Measurements from ENCODE around the gene CAMSAP1.

The CAMSAP1 gene

DNA sequence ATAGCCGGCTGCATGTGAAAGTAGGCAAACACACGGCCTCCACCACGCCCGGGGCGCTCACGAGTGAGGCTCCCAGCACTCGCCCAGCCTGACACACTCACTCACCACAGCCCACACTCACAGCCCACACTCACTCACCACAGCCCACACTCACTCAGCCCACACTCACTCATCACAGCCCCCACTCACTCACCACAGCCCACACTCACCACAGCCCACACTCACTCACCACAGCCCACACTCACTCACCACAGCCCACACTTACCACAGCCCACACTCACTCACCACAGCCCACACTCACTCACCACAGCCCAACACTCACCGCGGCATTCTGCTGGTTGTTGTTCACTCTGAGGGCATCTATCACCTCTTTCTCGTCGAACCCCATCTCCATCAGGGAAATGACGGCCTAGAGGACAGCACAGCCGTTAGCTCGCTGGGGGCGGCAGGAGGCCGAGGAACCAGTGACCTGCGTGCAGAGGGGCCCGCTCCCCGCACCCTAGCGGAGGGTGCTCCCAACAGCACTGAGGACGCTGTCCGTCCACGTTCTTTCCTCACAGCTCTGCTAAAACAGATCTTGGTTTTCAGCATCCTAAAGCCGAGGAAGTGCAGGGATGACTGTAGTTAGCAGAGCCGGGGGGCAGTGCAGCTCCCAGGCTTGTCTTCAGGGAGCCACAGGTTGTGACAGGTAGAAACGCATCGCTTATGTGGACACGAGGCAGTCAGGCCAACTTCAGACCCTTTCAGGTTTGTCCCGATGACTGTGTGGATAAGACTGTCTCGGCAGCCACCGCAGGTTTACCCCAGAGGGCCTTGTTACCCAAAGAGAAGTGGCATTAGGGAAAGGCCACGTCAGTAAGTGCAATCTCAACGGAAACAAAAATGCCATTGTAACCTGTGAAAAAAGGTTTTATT lies 32.3 kb upstream of the CAMSAP1 start:
- DNase-seq, result no peak

DNA sequence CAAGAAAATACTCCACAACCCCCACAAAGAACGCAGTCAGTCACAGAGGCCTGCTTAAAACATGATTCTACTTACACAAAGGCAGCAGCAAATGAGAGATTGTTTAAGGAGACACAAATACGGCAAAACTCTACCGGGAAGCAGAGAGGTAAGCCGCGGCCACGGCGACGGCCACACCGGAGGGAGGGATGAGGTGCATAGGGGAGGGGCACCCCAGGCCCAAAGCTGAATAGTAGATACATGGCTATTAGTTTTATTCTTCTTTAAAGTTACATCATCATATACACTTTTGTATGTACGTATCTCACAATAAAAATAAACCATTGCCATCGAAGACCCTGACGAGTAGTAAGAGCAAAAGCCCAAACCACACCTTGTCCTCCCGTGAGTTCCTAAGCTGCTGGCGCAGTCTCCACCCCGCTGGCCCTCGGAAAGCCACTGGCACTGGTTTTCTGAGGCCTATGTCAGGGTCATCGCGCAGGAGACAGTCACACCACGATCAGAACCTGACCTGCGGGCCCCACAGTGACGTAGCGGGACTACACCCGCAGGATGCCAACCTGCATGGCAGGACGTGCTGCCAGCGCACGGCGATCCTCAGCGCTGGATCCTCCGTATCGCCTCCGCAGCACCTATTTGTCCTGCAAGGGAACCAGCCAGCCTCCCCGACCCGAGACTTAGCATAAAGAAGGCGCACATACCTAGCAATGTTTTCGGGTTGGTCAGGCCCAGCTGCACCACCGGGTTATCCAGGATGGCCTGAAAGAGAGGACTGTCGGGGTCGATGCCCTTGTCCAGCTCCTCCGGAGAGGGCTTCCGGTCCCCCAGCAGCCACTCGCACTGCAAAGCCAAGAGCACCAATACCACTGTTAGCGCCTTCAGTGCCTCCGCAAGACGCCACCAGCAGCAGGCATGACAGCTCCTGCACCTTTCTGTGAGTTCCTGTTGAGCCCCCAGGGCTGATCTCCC lies 30.5 kb upstream of the CAMSAP1 start:
- DNase-seq, result no peak

DNA sequence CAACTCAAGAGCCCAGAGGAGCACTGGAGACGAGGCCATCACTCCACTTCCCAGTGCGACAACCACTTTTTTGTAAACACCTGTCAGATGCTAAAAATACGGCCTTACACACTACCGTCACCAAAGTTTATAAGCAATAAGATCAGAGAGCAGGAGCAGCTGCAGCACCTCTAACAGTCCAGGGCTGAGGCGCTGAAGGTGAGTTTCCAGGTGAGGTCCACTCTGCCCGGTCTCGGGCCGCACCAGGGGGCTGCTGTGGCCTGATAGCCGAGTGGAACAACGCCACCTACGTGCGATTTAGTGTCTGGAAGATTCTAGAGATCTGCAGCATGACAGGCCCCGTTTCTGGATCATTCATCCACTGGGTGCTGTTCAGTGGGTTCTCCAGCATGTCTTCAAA lies 25.8 kb upstream of the CAMSAP1 start:
- DNase-seq, result no peak

DNA sequence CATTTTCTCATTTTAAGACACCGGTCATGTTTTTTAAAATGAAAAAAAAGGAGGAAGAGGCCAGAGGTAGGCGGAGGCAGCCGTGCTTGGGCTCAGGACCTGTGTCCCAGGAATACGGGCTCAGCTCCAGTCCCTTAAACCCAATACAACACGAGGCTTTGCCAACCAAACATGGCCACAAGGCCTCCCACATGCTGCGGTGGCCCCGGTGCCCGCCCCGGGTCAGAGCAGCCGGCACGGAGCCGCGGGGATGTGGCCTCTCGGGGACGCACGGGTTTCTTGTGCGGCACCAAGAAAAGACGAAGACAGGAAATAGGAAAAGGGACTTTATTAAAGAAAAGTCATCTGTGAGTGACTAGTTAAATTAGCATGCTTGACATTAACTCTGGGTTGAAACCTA lies 25.3 kb upstream of the CAMSAP1 start:
- no peak for DNase-seq

DNA sequence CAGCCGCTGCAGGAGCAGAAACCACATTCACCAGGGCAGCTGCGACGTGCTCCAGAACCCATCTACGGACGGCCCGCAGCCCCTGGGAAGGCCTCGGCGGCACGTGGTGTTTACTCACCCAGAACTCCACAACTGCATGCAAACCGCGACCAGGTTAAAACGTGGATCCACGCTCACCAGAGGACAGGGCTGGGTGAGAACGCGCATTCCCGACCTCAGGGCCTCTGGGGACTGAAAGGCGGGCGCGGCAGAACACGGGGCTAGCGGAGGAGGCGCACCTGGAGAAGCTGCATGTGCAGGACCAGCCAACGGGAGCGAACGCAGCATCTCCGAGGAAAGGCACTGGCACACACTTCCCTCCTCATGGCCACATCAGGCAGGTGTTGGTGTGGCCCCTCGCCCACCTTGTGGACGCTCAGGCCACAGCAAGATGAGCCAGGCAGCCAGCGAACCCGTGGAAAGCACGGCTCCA lies 24.0 kb upstream of the CAMSAP1 start:
- DNase-seq, result no peak

DNA sequence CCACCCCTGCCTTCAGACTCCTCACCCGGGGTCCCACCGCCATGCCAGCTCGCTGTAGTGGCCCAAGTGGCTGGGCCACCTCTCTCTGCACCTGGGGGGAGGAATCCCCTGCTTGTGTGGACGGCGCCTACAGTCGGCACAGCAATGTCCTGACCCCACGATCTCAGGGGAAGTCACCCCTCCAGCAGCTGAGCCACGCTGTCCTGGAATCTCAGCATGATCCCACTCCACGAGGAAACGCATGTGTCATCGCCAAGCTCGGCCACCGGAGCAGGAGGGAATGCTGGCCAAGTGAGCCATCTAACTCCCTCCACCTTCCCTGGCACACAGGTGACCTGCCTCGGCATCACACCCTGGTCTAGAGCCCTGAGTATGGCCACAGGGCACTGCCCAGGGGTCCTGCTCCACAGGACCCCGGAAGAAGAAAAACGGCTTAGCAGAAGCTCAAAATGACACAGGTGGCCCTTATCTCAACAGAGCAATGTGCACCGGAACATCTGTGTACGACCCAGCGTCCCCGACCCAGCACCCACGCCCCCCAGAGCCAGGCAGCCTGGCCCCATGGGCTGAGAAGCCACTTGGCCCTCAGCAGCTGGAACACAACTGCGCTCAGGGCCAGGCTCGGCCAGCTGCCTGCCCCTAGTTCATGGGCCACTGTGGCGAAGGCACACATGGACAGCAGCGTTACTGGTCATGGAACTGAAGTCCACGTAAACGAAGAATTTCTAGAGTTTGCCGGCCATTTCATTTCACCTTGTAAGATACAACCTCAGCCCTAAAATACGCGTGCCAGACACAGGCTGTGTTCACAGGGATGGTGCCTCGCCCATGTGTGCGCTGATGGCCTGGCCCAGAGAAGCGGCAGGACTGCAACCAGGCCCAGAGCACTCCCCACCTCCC lies 23.4 kb upstream of the CAMSAP1 start:
- DNase-seq, result no peak

DNA sequence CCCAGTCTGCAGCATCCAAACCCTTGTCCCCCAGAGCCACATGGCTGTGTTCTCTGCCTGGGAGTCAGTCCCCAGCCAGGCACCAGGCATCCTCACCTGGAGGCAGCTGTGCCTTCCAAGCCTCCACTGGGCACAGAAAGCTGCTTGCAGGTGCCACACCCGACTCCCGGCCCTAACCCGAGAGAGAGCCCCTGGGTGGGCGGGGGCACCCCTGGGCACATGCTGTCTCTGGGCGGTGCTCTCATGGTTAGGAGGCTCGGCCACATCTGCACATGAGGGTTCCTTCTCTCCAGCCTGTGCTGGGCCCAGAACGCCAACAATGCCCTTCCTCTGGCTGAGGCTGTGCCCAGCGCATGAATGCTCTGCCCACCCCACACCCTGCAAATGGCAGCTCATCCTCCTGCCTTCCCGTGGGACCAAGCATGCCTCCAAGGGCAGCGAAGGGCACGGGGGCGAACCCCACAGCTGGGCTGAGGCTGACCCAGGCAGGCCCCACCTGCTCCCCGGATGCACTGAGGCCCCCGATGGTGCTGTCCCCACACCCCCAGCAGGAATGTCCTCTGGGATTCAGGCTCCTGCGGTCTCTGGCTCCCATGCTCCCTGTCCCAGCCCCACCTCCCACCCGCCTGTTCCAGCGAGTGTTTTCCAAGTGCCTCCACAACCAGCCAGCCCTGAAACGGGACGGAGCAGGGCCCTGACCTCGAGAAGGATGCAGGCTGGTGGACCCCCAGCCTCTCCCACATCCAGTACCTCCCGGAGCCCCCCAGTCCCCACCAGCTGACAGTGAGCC lies 22.5 kb upstream of the CAMSAP1 start:
- DNase-seq, result no peak

DNA sequence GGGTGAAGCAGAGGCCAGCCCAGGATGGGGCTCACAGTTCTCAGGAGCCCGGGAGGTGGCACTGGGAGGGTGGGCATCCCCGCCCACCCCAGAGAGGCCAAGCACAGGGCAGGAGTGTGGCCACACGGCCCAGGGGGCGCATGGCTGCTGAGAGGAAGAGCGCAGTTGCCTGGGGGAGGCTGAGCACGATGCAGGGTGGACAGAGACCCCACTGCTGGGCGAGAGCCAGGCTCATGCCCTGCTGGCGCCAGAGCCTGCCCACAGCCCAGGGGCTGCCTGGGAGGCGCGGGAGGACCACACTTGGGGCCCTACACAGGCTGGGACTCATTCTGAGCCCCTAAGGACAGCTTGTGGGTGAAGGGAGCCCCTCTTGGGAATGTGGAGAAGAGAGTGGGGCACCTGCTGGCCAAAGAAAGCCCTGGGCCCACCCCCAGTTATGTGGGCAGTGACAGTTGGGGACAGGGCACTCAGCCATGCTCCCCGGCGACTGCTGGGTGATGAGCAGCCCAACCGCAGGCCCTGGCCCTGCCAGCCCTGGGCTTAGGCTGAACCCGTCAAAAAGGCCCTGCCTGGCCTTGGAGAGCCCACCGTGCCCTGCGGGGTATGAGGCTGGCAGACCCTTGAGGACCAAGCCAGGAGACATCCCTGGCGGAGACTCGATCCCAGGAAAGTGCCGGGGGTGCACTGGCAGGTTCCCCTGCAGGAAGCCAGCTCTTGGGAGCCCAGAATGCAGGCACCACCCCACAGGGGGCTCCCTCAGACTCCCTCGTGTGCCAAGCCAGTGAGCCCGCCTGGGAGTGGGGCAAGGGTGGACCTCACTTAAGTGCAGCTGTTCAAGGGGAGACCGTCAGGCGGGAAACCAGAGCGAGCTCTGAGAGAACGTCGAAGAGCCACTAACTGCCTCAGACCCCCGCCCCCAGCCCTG lies 21.6 kb upstream of the CAMSAP1 start:
- DNase-seq, result no peak

DNA sequence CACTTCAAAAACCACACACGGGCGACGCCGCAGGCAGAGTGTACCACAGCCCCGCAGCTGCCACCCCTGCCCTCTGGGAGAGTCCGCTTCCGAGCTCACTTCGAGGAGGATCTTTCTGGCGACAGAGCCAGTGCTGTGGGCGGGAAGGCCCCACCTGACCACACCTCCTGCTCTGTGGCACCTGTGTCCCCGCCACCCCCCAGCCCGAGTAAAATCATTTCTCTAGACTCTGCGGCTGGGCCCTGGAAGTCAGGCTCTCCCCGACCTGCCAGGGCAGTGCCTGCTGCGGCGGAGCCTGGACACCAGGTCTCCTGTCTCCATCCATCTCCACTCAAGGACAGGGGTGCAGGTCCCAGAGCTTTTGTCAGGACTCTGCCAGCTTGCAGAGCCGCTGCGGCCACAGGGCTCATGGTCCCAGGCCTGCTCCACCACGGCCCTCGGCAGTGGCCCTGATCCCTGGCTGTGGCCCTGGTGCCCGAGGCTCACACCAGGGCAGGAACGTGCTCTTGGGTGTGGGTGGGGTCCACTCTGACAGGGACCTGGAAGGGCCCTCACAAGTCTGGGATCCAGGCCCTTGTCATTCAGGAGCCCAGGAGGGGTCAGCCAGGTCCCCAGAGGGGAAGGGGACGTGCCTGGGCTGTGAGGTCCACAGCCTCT lies 20.9 kb upstream of the CAMSAP1 start:
- DNase-seq, result no peak

DNA sequence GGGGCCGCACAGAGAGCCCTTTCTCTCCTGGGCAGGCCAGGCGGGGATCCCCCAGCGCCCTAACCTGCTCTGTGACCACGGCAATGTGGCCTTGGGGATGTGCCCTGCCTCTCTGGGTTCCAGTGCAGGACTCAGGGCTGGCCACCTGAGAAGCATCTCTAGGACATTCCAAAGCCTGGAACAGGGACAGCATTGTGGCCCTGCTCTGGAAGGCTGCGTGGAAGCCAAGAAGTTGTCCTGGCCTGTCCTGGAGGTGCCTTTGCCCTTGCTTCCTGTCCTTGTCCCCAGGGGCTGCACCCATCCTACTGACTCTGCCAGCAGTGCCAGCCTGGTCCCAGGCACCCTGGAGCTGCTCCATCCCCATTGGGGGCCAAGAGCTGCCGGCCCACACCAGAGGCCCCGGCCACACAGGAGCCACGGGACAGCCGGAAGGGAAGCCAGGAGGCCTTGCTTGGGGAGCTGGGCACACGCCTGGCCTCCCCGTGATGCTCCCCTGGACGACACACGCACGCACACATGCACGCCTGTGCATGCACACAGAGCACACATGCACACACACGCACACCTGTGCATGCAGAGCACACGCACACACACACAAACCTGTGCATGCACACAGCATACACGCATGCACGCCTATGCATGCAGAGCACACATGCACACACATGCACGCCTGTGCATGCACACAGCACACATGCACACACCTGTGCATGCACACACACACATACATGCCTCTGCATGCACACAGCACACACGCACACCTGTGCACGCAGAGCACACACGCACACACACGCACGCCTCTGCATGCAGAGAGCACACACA lies 20.1 kb upstream of the CAMSAP1 start:
- DNase-seq, result no peak

DNA sequence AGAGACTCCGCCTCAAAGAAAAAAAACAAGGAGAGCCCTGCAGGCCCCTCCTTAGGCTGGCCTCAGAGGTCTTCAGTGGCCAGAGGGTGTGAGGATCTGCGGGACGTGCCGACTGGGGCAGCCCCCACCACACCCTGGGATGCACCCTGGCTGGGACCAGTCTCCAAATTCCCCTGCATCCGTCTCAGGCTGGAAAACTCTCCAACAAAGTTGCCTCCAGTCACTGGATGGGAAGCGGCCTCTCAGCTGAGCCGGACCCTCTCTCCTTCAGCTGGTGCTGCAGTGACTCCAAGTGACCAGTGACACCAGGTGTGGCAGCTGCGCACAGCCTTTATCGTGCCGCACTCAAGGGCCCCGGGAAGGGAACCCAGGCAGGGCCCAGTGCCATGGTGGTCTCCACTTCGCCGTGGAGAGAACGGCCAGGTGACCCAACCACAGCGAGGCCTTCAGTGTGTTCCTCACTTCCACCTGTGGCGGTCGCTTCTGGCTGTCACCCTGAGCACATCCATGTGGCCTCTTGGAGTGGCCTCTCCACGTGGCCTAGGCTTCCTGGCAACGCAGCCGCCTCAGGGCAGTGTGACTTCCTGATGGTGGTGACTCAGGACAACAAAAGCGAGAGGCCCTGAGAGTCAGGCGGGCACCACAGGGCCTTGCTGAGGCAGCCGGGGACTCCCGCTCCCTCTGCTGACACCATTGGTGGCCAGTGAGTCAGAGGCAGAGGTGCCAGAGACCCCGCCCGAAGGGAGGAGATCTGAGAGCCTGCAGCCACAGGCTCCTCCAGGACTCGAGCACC lies 19.3 kb upstream of the CAMSAP1 start:
- no peak for DNase-seq

DNA sequence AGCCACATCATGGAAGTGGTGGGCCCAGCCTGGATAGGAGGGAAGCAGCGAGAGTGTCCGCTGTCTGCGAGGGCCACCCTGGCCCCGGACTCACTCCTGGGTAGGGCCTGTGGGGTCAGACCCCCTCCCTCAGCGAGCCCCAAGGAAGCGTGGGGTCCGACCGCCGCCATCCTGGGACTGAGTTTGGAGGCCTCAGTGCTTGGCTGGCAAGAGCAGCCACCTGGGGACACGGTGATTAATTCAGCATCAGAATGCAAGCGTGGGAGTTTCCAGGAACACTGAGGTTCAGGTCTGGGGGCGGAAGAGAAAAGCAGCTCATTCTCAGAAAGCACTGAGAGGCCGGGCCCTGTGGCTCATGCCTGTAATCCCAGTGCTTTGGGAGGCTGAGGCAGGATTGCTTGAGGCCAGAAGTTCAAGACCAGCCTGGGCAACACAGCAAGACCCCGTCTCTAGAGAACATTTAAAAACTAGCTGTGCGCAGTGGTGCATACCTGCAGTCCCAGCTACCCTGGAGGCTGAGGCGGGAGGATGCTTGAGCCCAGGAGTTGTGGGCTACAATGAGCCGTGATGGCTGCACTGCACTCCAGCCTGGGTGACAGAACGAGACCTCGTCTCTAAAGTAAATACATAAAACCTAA lies 18.3 kb upstream of the CAMSAP1 start:
- DNase-seq, result peak in 33 of 56 donors; percentile 5 to 84 (median 38)

DNA sequence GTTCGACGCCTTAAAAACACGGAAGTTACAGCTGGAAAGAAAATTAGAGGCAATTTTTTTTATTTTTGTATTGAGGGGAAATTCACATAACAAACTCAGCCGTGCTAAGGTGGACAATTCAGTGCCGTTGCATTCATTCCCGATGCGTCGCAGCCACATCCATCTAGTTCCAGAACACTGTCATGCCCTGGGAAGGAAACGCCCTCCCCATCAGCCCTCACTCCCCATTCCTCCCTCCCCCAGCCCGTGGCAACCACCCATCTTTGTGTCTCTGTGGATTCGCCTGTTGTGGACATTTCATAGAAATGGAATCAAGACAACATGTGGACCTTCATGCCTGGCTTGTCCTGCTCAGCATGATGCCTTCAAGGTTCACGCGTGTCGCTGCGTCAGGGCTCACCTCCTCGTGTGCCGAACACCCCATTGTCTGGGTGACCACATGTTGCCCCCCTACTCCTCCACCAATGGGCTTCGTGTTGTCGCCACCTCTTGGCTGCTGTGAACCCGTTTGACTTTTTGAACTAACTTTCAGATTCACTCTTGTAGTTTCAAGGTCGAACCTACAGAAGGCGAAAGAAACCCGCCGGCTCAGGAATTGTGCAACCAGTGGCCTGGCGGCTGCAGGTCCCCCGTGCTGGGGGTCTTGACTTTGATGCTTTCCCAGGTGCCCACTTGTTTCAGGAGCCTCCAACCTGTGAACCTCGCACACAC lies 17.4 kb upstream of the CAMSAP1 start:
- DNase-seq, result no peak

DNA sequence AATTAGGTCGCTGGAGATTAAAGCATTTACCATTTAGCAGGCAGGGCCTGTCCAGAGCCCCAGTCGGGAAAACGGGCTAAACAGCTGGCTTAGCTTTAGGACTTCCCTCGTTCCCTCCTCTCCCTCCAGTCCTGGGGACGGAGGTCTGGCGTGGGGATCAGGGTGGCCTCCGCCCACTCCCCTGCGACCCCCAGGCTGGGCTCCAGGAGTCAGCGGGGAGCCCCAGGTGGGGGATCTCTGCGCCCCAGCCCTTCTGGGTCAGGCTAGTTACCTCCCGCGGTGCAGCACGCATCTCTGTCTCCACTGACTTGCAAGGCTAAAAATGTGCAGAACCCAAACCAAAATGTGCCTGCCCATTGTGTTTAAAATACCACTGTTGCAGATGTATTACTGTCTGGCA lies 16.2 kb upstream of the CAMSAP1 start:
- DNase-seq, result no peak

DNA sequence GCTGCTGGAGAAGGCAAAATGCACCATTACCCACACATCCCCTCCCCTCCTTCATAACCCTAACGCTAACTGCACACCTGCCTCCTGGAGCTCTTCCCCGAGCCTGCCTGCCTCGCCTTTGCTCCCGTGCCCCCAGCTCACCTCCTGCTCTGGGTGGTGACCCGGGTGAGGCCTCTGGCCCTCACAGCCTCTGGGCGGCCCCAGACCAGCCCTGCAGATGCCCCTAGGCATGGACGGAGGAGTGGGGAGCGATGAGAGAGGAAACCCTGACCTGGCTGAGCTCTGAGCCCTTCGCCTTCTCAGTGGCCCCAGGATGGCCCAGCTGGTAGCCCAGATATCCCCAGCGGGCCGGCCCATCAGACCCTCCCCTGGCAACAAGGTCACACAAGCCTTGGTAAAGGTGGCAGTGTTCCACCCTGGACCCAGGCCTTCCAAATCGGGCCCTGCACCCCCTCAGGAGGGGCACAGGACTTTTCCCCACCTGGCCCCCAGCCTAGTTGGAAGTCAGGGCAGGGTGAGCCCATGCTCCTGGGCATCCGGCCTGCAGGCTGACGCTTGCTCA lies 14.5 kb upstream of the CAMSAP1 start:
- no peak for DNase-seq
